Loucy (cell line): ENCODE measurements around the gene TAS2R30.

Source experiments
- EZH2phosphoT487 ChIP-seq: fragments of 200-600 bp; IDR thresholded peaks from 2 replicates; pipeline ENCODE4 v1.6.1; 2018; ENCODE audit warnings: antibody characterized with exemption, mild to moderate bottlenecking, moderate library complexity, borderline replicate concordance
- TF ChIP-seq, protein P1 (sequence below): fragments of 200-600 bp; sonication (generic); conservative IDR thresholded peaks from 2 replicates; pipeline ENCODE4 v1.5.1; 2014; ENCODE audit warnings: mild to moderate bottlenecking, antibody characterized with exemption, low read length

DNA sequence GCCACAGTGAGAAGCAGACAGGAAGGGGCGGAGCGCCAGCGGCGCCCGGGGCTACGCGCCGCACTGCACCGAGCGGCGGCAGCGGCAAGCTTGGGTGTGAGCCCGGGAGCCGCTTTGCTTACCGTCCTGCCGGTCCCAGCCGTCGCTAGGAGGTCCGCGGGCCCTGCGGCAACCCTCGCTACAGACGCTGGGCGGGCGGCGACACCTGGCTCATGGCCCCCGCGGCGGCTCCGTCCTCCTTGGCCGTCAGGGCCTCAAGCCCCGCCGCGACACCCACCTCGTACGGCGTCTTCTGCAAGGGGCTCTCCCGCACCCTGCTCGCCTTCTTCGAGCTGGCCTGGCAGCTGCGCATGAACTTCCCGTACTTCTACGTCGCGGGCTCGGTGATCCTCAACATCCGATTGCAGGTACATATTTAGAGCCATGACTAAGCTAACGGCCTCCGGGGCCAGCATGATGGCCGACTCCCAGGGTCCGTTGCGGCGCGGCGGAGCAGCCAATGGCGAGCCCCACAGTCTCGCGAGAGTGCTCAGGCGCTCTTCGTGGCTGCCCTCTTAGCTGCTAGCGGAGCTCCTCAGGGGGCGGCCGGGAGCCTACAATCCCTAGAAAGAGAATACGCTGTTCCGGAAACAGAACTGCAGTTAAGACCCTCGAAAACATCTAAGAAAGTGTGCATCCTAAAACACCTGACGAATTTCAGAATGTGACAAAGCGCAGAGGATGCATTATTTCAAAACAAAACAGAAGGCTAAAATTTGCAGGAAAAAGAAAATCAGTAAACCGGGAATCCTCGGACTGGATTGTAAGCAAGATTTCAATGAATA lies 36.9 kb upstream of the TAS2R30 start, which contains the start of gene SMIM10L1:
- TF ChIP-seq, protein P1, sequence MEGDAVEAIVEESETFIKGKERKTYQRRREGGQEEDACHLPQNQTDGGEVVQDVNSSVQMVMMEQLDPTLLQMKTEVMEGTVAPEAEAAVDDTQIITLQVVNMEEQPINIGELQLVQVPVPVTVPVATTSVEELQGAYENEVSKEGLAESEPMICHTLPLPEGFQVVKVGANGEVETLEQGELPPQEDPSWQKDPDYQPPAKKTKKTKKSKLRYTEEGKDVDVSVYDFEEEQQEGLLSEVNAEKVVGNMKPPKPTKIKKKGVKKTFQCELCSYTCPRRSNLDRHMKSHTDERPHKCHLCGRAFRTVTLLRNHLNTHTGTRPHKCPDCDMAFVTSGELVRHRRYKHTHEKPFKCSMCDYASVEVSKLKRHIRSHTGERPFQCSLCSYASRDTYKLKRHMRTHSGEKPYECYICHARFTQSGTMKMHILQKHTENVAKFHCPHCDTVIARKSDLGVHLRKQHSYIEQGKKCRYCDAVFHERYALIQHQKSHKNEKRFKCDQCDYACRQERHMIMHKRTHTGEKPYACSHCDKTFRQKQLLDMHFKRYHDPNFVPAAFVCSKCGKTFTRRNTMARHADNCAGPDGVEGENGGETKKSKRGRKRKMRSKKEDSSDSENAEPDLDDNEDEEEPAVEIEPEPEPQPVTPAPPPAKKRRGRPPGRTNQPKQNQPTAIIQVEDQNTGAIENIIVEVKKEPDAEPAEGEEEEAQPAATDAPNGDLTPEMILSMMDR, result no peak
- TF ChIP-seq EZH2phosphoT487, result no peak
